Small intestine (tissue), 7 donors: ENCODE measurements around the gene CSH1. TPM values are rescaled to one million over a fixed set of nuclear protein-coding genes. Genes with fewer than 3 reads are reported as not detected.
"Not testable (repeated sequence)": the region's sequence is repeated elsewhere in the genome, so short reads cannot be mapped to it uniquely, and the experiment has no call there.

Source experiments
- DNase-seq, 2 donors: peaks; one replicate each; pipeline versions ENCODE4 v3.0.0 to v3.0.0-alpha.2; 2013
- FAIRE-seq: peaks from 2 replicates; lab custom pipeline; 2012; peaks lifted over from hg19 to GRCh38; lab: Jason Lieb, UNC
- H3K27ac ChIP-seq, 3 donors: one replicate each; pipeline ENCODE4 v1.5.1; 2013; ENCODE audit warnings: low read length in 2 of 3, mild to moderate bottlenecking in 2 of 3, control low read depth in 1 of 3, inconsistent platforms in 1 of 3, low read depth in 1 of 3, moderate library complexity in 1 of 3
- H3K27me3 ChIP-seq, 3 donors: one replicate each; pipeline ENCODE4 v1.6.1; 2013; ENCODE audit warnings: low read length in 3 of 3, inconsistent platforms in 1 of 3; ENCODE audit not compliant: control insufficient read depth in 3 of 3, insufficient read depth in 3 of 3
- H3K36me3 ChIP-seq, 3 donors: one replicate each; pipeline ENCODE4 v1.6.1; 2013; ENCODE audit warnings: low read length in 3 of 3, inconsistent platforms in 1 of 3, low read depth in 1 of 3, mild to moderate bottlenecking in 1 of 3, moderate library complexity in 1 of 3; ENCODE audit not compliant: control insufficient read depth in 3 of 3, insufficient read depth in 2 of 3
- H3K4me1 ChIP-seq, 3 donors: one replicate each; pipeline ENCODE4 v1.6.1; 2013; ENCODE audit warnings: low read length in 2 of 3, inconsistent platforms in 1 of 3, low read depth in 1 of 3, mild to moderate bottlenecking in 1 of 3, moderate library complexity in 1 of 3; ENCODE audit not compliant: control insufficient read depth in 3 of 3, insufficient read depth in 2 of 3
- H3K4me3 ChIP-seq, 3 donors: one replicate each; pipeline ENCODE4 v1.5.1; 2013; ENCODE audit warnings: low read length in 3 of 3, control low read depth in 1 of 3, inconsistent platforms in 1 of 3, low read depth in 1 of 3, mild to moderate bottlenecking in 1 of 3, moderate library complexity in 1 of 3
- H3K9me3 ChIP-seq, 2 donors: one replicate each; pipeline ENCODE4 v1.6.1; 2013; ENCODE audit warnings: low read depth in 1 of 2, low read length in 1 of 2; ENCODE audit not compliant: control insufficient read depth in 2 of 2, insufficient read depth in 1 of 2
- WGBS, 3 donors: extraction: QIAGEN DNeasy Blood & Tissue Kit; methylation state at CpG; one replicate each; pipeline ENCODE4 v1.1.7; 2013; 5-methylcytosine and 5-hydroxymethylcytosine counted together
- polyA plus RNA-seq, 4 donors: library from polyadenylated mRNA; stranded (reverse) in 3 of 4; unstranded in 1 of 4; fragments of 200-250 nt in 3 of 4; fragments of 120-200 nt in 1 of 4; gene quantifications; one replicate each; pipeline versions ENCODE4 v1.2.1 to v1.2.3, GENCODE V29; 2013
- donor health status: healthy with polysubstance abuse.
- donor health status: control.
- donor health status: control.
- donor health status: Bipolar disorder and iron deficiency.
- donor health status: healthy.

CSH1 gene
- polyA plus RNA-seq, 4 donors: 0.16 TPM; not detected in 3

GRCh38 chr17:63916566-63917185 is 20.3 kb upstream of the CSH1 start:
- no peak for FAIRE-seq

DNA sequence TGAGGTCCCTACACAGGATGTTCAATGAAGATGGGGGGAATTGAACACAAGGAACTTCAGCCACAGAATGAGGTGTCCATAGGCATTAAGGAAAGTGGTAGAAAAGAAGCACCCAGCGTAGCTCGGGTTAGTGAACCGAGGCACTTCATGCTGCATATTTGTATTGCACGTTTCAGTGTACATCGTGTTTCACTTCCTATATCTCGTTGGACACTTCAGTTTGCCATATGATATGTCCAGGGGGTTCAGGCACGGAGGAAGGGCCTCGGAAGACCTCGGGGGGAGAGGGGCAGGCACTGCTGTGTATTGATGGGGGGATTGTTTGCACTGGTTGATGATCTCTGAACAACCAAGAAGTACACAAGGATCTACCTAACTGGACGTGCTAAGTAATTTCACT is 19.4 kb upstream of the CSH1 start:
- not testable (repeated sequence) for FAIRE-seq
- WGBS, 3 donors: 70 to 75% (median 70%) methylated on average over 10 of the region's 10 CpGs

More at GRCh38 chr17:63916566-63917185, 20.3 kb upstream of the CSH1 start:
- no peak overlapping the region for H3K4me3 ChIP-seq
- no peak overlapping the region for H3K27ac ChIP-seq
- H3K36me3 ChIP-seq: no peaks in the 10 kb centered on the region
- WGBS, 3 donors: 75 to 86% (median 81%) methylated on average over 12 of the region's 12 CpGs
- peaks cover 0 to 14% (median 0%) of the 10 kb centered on the region in 3 donors for H3K27me3 ChIP-seq
- DNase-seq: no peak
- H3K4me1 ChIP-seq: no peaks in the 10 kb centered on the region
- no peaks in the 10 kb centered on the region for H3K9me3 ChIP-seq

DNA sequence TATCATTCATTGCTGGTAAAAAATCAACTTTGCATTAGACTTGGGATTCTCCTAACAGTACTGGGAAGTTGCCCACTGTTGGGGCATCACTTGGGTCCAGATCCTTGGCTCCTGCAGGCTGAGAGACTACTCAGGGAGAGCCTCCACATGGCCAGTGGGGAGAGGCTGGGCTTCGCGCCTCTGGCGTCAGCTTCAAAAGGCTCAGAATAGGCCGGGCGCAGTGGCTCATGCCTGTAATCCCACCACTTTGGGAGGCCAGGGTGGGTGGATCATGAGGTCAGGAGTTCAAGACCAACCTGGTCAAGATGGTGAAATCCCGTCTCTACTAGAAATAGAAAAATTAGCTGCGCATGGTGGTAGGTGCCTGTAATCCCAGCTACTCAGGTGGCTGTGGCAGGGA is 18.1 kb upstream of the CSH1 start:
- no peak for DNase-seq
- Histone ChIP-seq H3K4me3 (no peak overlapping the region), H3K9me3 (no peaks in the 10 kb centered on the region), H3K27me3 (peaks cover 0 to 30% (median 0%) of the 10 kb centered on the region in 3 donors), H3K27ac (no peak overlapping the region), H3K4me1 (no peaks in the 10 kb centered on the region), H3K36me3 (no peaks in the 10 kb centered on the region)
- 90 to 94% (median 92%) methylated on average over 7 of the region's 7 CpGs for WGBS, 3 donors
- no peak for FAIRE-seq

More for the DNA sequence above, 19.4 kb upstream of the CSH1 start:
- H3K27ac ChIP-seq, H3K36me3 ChIP-seq, H3K4me1 ChIP-seq, H3K9me3 ChIP-seq, H3K4me3 ChIP-seq, DNase-seq: not testable (repeated sequence)
- peaks cover 0 to 22% (median 0%) of the 10 kb centered on the region in 3 donors for H3K27me3 ChIP-seq

DNA sequence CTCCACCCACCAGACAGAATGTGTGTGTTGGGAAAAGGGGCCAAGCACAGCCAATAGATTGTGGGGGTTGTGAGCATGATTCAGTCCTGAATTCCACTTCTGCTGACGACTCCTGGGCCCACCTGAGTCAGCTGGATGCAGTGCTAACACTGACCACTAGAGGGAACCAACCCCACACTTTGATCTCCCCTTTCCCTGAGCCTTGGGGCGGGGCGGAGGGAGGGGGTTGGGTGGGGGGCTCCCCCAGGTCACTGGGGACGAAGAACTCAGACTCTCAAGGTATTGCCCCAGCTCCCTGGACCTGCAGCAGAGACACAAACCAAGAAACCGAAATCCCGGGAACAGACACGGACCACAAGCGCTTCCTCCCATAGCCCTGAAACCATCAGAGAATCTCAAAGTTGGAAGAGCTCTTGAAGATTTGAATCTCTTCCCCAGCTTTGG is 15.3 kb upstream of the CSH1 start:
- Histone ChIP-seq H3K27me3 (peaks cover 0 to 16% (median 0%) of the 10 kb centered on the region in 3 donors), H3K27ac (no peak overlapping the region), H3K9me3 (no peaks in the 10 kb centered on the region), H3K4me1 (no peaks in the 10 kb centered on the region), H3K36me3 (no peaks in the 10 kb centered on the region), H3K4me3 (no peak overlapping the region)
- FAIRE-seq: no peak
- 41 to 47% (median 41%) methylated on average over 7 to 8 of the region's 8 CpGs for WGBS, 3 donors
- DNase-seq: peak; percentile 10 to 30

DNA sequence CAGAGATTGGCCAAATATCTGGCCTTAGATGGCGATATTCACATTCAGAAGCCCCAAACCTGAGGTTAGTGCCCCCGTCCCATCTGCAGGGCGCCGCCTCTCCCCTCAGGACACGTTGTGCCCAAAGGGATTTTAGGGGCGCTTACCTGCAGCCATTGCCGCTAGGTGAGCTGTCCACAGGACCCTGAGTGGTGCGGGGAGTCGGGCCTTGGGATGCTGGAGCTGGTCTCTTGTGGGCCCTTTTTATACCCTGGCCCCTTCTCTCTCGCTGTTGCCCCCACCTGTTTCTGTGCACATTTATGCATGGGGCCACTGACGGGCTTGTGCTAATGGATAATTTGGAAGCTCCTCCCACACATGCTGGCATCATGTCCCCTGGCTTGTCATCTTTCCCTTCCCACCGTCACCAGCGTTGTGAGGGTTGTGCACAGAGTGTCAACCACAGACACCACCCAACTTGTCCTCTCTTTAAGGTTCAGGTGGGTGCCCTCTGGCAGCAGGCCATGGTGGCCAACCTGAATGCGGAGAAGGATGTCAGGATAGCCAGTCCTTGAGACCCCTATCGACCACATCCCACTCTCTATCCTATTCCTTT is 14.8 kb upstream of the CSH1 start, which contains the start of gene CSHL1:
CSHL1 (minus strand) TSS at position 218 of the 595 bp plus-strand sequence; CDS start at position 156, 62 bp downstream.
- H3K27ac ChIP-seq: no peak within 1 kb of the TSS
- FAIRE-seq (no peak), DNase-seq (no peak)
- peaks cover 0 to 16% (median 0%) of the 10 kb centered on the region in 3 donors for H3K27me3 ChIP-seq
- WGBS, 3 donors: 71 to 74% (median 71%) methylated on average over 15 of the region's 15 CpGs
- H3K36me3 ChIP-seq: no peaks in the 10 kb centered on the region
- H3K4me1 ChIP-seq: no peaks in the 10 kb centered on the region
- no peaks in the 10 kb centered on the region for H3K9me3 ChIP-seq
- H3K4me3 ChIP-seq: no peak within 1 kb of the TSS

DNA sequence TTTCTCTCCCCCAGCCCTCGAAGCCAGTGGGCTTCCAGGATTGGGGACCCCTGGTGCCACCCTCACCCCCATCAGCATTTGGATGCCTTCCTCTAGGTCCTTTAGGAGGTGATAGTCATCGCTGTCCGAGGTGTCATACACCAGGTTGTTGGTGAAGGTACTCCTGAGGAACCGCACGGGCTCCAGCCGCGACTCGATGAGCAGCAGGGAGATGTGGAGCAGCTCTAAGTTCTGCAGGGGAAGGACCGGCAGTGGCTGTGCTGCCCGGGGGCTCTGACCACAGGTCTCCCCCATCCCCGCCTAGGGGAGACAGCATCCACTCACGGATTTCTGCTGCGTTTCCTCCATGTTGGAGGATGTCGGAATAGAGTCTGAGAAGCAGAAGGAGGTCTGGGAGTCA is 13.7 kb upstream of the CSH1 start:
- no peak overlapping the region for H3K4me3 ChIP-seq
- 75 to 84% (median 83%) methylated on average over 14 of the region's 14 CpGs for WGBS, 3 donors

DNA sequence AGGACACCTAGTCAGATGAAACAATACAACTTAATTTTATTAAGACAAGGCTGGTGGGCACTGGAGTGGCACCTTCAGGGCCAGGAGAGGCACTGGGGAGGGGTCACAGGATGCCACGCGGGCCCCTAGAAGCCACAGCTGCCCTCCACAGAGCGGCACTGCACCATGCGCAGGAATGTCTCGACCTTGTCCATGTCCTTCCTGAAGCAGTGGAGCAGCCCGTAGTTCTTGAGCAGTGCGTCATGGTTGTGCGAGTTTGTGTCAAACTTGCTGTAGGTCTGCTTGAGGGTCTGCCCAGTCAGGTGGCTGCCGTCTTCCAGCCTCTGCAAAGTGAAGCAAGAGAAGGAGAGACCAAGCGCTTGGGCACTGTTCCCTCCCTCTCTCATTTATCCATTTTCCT is 13.2 kb upstream of the CSH1 start:
- not testable (repeated sequence) for H3K4me1 ChIP-seq, H3K27ac ChIP-seq, H3K36me3 ChIP-seq, H3K9me3 ChIP-seq, DNase-seq, H3K4me3 ChIP-seq, FAIRE-seq
- peaks cover 0 to 16% (median 0%) of the 10 kb centered on the region in 3 donors for H3K27me3 ChIP-seq
- WGBS, 3 donors: 88 to 91% (median 90%) methylated on average over 9 to 10 of the region's 10 CpGs

More for the DNA sequence above, 13.7 kb upstream of the CSH1 start:
- no peak overlapping the region for H3K27ac ChIP-seq
- no peaks in the 10 kb centered on the region for H3K4me1 ChIP-seq
- no peaks in the 10 kb centered on the region for H3K36me3 ChIP-seq
- no peaks in the 10 kb centered on the region for H3K9me3 ChIP-seq
- FAIRE-seq (no peak), DNase-seq (no peak)
- H3K27me3 ChIP-seq: peaks cover 0 to 16% (median 0%) of the 10 kb centered on the region in 3 donors

- not testable (repeated sequence) for H3K27ac ChIP-seq, H3K4me3 ChIP-seq, H3K36me3 ChIP-seq, FAIRE-seq, H3K9me3 ChIP-seq, H3K4me1 ChIP-seq, DNase-seq
- WGBS, 3 donors: 56 to 67% (median 63%) methylated on average over 10 to 11 of the region's 12 CpGs
- peaks cover 0 to 16% (median 0%) of the 10 kb centered on the region in 3 donors for H3K27me3 ChIP-seq
These were observed 10.9 kb upstream of the CSH1 start for GRCh38 chr17:63907161-63907778.
